Measurements from ENCODE around the gene GYPE. TPM values are rescaled to one million over a fixed set of nuclear protein-coding genes. Genes with fewer than 3 reads are reported as not detected.

Gene GYPE
- total RNA-seq, 2 experiments from 2014 or later = 0.24 to 0.49 TPM

Other genes starting within 250 kb of the GYPE start
- not detected for gene FREM3, start 204.9 kb downstream of the GYPE start, total RNA-seq
- gene GYPB, start 113.8 kb upstream of the GYPE start, total RNA-seq = not detected
- not detected for gene GYPA, start 235.2 kb upstream of the GYPE start, total RNA-seq